Activated naive CD8-positive, alpha-beta T cell treated with anti-CD3 and anti-CD28 coated beads, Interleukin-2, amount 50 U/mL, for 24 hours (primary cell): Measurements from ENCODE around the gene OLFML2A.

Experiments
- ATAC-seq: fragments of 150-1000 bp; cut with Tn5 transposase; one replicate; pipeline ENCODE4 v1.10.0; 2021
- DNase-seq: peaks from one replicate; pipeline ENCODE4 v3.0.0; 2021
- H3K27ac Mint-ChIP-seq: one replicate; pipeline ENCODE4 v1.8.0; 2021; ENCODE audit warnings: mild to moderate bottlenecking, mixed read lengths
- H3K27me3 Mint-ChIP-seq: one replicate; pipeline ENCODE4 v1.8.0; 2021; ENCODE audit warnings: mixed read lengths
- H3K36me3 Mint-ChIP-seq: one replicate; pipeline ENCODE4 v1.8.0; 2021; ENCODE audit warnings: low read depth, mixed read lengths
- H3K4me1 Mint-ChIP-seq: one replicate; pipeline ENCODE4 v1.8.0; 2021; ENCODE audit warnings: mixed read lengths
- H3K4me3 Mint-ChIP-seq: one replicate; pipeline ENCODE4 v1.8.0; 2021; ENCODE audit warnings: mild to moderate bottlenecking, moderate library complexity, mixed read lengths
- H3K9me3 Mint-ChIP-seq: one replicate; pipeline ENCODE4 v1.8.0; 2021; ENCODE audit warnings: mixed read lengths

The OLFML2A gene

DNA sequence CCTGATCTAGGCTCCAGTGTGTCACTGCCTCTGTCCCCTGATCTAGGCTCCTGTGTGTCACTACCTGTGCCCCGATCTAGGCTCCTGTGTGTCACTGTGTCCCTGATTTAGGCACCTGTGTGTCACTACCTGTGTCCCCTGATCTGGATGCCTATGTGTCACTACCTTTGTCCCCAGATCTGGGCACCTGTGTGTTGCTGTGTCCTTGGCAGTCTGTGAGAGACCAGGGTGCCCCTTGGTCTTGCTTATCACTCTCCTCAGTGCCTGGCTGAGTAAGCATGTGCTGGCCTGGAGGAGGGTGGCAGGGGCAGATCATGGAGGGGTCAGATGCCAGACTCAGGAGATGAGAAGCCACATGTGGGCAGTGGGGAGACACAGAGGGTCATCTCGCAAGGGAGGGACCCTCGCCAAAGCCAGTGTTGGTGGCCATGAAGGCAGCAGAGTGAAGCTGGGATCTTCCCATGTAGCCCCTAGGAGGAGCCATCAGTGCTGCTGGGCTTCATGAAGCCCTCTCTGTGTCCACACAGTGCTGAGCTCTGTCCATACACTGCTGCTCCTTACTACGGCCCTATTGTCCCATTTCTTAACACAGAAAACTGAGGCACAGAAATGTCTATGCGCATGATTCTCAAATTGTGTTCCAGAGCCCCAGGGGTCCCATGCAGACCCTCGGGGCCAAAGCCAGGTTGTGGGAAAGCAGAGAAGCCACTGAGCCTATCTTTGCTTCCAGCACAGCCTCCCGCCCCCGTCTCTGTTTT lies 15.5 kb downstream of the OLFML2A start:
- Mint-ChIP-seq H3K9me3 (no peaks in the 10 kb centered on the region), H3K27me3 (peaks cover 10% of the 10 kb centered on the region), H3K4me1 (no peaks in the 10 kb centered on the region), H3K36me3 (no peaks in the 10 kb centered on the region), H3K27ac (no peak overlapping the region), H3K4me3 (no peak overlapping the region)
- DNase-seq = no peak
- no peak for ATAC-seq

DNA sequence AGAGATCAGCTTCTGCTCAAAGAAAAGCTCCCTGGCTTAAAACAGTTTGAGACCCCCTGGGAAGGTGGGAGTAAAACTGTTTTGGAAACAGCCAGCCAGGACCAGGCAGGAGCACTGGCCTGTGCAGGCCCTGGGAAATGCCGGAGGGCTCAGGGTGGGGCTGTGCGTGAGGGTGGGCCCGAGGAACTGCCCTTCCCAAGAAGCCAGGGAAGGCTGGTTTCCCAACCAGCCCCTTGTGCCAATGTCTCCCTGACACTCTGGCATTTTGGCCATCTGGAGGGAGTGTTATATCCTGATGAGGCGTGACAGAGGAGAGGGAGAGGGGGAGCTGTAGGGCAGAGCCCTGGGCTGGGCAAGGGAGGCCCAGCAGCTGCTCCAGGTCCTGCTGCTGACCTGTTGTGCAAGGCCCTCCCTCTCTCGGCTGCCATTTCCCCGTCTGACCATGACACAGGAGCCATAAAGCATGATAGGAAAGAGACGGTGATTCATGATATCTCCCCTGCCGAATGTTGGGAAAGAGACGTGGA lies 16.1 kb downstream of the OLFML2A start:
- no peak for DNase-seq
- Mint-ChIP-seq H3K27me3 (peaks cover 11% of the 10 kb centered on the region), H3K4me1 (no peaks in the 10 kb centered on the region), H3K9me3 (no peaks in the 10 kb centered on the region), H3K4me3 (no peak overlapping the region), H3K36me3 (no peaks in the 10 kb centered on the region), H3K27ac (no peak overlapping the region)
- ATAC-seq = no peak

GRCh38 chr9:124794902-124795491 lies 18.1 kb downstream of the OLFML2A start:
- Mint-ChIP-seq H3K27me3 (peaks cover 11% of the 10 kb centered on the region), H3K9me3 (no peaks in the 10 kb centered on the region), H3K4me1 (no peaks in the 10 kb centered on the region), H3K36me3 (no peaks in the 10 kb centered on the region), H3K27ac (no peak overlapping the region), H3K4me3 (no peak overlapping the region)
- no peak for ATAC-seq
- DNase-seq = no peak

GRCh38 chr9:124795881-124796431 lies 19.0 kb downstream of the OLFML2A start:
- H3K4me3 Mint-ChIP-seq = no peak overlapping the region
- no peak for ATAC-seq
- H3K36me3 Mint-ChIP-seq = no peaks in the 10 kb centered on the region
- peaks cover 7% of the 10 kb centered on the region for H3K4me1 Mint-ChIP-seq
- H3K9me3 Mint-ChIP-seq = no peaks in the 10 kb centered on the region
- H3K27ac Mint-ChIP-seq = no peak overlapping the region
- no peak for DNase-seq
- peaks cover 11% of the 10 kb centered on the region for H3K27me3 Mint-ChIP-seq

DNA sequence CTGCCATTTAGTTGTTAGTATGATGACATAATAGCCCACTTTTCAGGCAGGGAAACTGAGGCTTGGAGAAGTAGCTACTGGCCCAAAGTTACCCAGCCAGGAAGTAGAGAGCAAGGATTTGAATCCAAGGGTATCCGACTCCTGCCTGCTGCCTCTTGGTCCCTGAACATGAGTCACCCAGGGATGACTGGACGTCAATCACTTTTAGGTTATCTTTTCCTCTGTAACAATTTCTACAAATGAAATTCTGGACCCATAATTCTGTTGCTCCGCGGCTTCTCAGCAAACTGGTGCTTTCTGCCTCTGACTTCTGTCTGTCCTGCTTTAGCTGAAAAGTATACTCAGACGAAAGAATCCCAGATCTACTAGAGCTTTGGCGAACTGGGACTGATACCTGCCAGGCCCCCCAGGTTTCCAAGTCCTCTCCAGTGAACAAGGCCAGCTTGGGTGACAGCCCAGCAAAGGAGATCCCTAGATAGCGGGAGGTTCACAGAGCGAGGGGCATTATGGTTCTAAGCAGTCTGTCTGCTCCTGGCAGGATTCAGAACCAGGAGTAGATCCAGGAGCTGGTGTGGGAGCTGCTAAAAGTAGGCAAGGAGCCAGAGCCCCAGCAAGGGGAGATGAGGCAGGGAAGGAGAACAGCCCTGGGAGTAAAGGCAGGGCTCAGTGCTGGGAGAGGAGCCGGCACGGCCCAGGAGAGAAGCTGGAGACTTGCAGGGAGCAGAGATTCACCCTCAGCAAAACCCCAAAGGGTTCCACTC lies 20.6 kb downstream of the OLFML2A start:
- Mint-ChIP-seq H3K4me3 (no peak overlapping the region), H3K9me3 (no peaks in the 10 kb centered on the region), H3K4me1 (peaks cover 8% of the 10 kb centered on the region), H3K27me3 (peaks cover 8% of the 10 kb centered on the region), H3K36me3 (no peaks in the 10 kb centered on the region), H3K27ac (no peak overlapping the region)
- DNase-seq (no peak), ATAC-seq (no peak)

DNA sequence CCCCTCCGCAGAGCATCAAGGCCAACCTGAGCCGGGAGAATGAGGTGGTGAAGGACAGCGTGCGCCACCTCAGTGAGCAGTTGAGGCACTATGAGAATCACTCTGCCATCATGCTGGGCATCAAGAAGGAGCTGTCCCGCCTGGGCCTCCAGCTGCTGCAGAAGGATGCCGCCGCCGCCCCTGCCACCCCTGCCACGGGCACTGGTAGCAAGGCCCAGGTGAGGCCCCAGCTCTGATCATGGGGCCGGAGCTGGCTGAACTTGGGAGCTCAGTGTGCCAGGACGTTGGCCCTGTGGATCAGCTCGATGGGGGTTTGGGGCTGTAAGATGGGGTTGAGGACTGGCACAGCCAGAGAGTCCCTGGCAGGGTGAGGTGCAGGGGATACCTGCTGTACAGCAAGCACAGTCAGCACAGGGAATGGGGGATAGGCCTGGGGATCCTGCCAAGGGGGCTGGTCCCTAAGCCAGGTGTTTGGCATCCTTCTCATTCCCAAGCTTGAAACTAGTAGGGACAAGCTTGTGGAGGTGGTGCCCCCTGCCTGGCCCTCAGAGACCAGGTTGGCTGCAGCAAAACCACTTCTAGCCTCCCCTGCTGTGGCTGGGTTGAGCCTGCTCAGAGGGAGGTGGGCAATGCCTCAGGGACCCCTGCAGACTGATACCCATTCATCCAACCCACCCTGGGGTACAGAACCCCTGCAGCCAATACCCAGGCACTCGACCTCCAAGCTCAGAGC lies 22.5 kb downstream of the OLFML2A start:
- Mint-ChIP-seq H3K4me1 (peaks cover 8% of the 10 kb centered on the region), H3K27ac (no peak overlapping the region), H3K9me3 (no peaks in the 10 kb centered on the region)

GRCh38 chr9:124800306-124801259 lies 23.6 kb downstream of the OLFML2A start:
- H3K4me3 Mint-ChIP-seq = no peak overlapping the region
- peaks cover 5% of the 10 kb centered on the region for H3K27me3 Mint-ChIP-seq
- H3K27ac Mint-ChIP-seq = no peak overlapping the region
- peaks cover 8% of the 10 kb centered on the region for H3K4me1 Mint-ChIP-seq
- ATAC-seq (no peak), DNase-seq (no peak)
- no peaks in the 10 kb centered on the region for H3K9me3 Mint-ChIP-seq
- no peaks in the 10 kb centered on the region for H3K36me3 Mint-ChIP-seq

More for the DNA sequence above, 22.5 kb downstream of the OLFML2A start:
- H3K4me3 Mint-ChIP-seq = no peak overlapping the region
- DNase-seq = no peak
- no peaks in the 10 kb centered on the region for H3K36me3 Mint-ChIP-seq
- no peak for ATAC-seq
- peaks cover 5% of the 10 kb centered on the region for H3K27me3 Mint-ChIP-seq

DNA sequence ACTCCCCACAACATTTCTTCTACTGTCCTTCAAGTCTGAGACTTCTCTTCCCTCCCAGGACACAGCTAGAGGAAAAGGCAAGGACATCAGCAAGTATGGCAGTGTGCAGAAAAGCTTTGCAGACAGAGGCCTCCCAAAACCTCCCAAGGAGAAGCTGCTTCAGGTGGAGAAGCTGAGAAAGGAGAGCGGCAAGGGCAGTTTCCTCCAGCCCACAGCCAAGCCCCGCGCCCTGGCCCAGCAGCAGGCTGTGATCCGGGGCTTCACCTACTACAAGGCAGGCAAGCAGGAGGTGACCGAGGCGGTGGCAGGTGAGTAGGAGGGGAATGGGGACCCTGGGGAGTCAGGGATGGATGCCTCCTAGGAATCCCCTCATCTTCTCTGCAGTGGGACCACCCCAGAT lies 24.4 kb downstream of the OLFML2A start:
- no peaks in the 10 kb centered on the region for H3K36me3 Mint-ChIP-seq
- peaks cover 5% of the 10 kb centered on the region for H3K27me3 Mint-ChIP-seq
- no peak overlapping the region for H3K4me3 Mint-ChIP-seq
- DNase-seq (no peak), ATAC-seq (no peak)
- no peaks in the 10 kb centered on the region for H3K9me3 Mint-ChIP-seq
- peaks cover 8% of the 10 kb centered on the region for H3K4me1 Mint-ChIP-seq
- H3K27ac Mint-ChIP-seq = no peak overlapping the region

GRCh38 chr9:124802426-124802825 lies 25.5 kb downstream of the OLFML2A start:
- DNase-seq (no peak), ATAC-seq (no peak)
- Mint-ChIP-seq H3K36me3 (no peaks in the 10 kb centered on the region), H3K9me3 (no peaks in the 10 kb centered on the region), H3K27ac (no peak overlapping the region), H3K4me1 (peaks cover 8% of the 10 kb centered on the region), H3K4me3 (no peak overlapping the region), H3K27me3 (peaks cover under 1% of the 10 kb centered on the region)

- no peaks in the 10 kb centered on the region for H3K36me3 Mint-ChIP-seq
- ATAC-seq (no peak), DNase-seq (no peak)
- H3K4me3 Mint-ChIP-seq = no peak overlapping the region
- H3K4me1 Mint-ChIP-seq = peaks cover 8% of the 10 kb centered on the region
- no peaks in the 10 kb centered on the region for H3K9me3 Mint-ChIP-seq
- no peak overlapping the region for H3K27ac Mint-ChIP-seq
- peaks cover 2% of the 10 kb centered on the region for H3K27me3 Mint-ChIP-seq
These were observed 27.0 kb downstream of the OLFML2A start for GRCh38 chr9:124803911-124804310.

DNA sequence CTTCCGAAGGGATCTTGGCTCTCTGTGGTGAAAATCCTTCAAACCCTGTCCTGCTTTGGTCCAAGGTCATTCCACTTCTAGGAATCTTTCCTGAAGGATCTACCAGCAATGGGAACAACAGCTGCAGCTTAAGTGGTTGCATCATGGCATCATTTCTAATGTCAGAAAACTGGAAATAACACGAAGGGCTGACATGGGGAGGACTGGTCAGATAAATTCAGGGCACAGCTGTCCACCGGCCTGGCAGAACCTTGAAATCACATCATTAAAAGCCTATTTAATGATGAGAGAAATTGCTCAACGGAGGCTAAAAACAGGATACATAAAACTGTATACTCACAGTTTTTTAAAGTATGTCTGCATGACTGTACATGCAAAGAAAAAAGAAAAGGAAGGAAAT lies 28.3 kb downstream of the OLFML2A start:
- Mint-ChIP-seq H3K4me3 (no peak overlapping the region), H3K27ac (no peak overlapping the region), H3K36me3 (no peaks in the 10 kb centered on the region), H3K27me3 (peaks cover 2% of the 10 kb centered on the region), H3K4me1 (peaks cover 6% of the 10 kb centered on the region), H3K9me3 (no peaks in the 10 kb centered on the region)
- DNase-seq (no peak), ATAC-seq (no peak)

DNA sequence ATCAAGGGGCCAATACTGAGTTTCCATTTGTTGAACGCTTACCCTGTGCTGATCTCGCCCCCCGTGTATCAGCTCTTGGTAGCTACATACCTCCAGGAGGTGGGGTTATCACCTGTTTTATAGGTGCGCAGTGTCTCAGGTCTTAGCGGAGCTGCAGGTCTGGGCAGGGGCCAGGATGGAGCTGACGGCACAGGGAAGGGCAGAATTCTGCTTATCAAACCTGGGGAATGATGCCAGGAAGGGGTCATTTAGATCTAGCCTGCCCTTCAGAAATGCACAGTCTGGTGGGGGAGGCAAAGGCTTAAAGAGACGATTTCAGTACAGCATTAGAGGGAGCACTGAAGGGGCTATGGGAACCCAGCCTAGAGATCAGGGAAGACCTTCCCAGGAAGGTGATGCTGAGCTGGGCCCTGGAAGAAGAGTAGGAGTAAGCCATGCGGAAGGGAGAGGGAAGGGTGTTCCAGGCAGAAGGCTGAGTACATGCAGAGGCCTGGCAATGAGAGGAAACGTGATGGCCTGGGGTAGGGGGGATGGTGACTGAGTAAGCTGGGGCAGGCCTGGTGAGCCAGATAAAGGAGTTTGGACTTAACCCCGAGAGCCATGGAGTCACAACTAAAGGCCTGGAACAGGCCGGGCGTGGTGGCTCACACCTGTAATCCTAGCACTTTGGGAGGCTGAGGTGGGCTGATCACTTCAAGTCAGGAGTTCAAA lies 31.5 kb downstream of the OLFML2A start:
- Mint-ChIP-seq H3K4me1 (peaks cover 3% of the 10 kb centered on the region), H3K27ac (no peak overlapping the region), H3K27me3 (peaks cover 2% of the 10 kb centered on the region), H3K36me3 (no peaks in the 10 kb centered on the region), H3K9me3 (no peaks in the 10 kb centered on the region), H3K4me3 (no peak overlapping the region)
- DNase-seq = no peak
- ATAC-seq = no peak

- peaks cover 2% of the 10 kb centered on the region for H3K27me3 Mint-ChIP-seq
- H3K27ac Mint-ChIP-seq = no peak overlapping the region
- DNase-seq (no peak), ATAC-seq (no peak)
- H3K4me3 Mint-ChIP-seq = no peak overlapping the region
- H3K9me3 Mint-ChIP-seq = no peaks in the 10 kb centered on the region
- peaks cover 3% of the 10 kb centered on the region for H3K4me1 Mint-ChIP-seq
- H3K36me3 Mint-ChIP-seq = no peaks in the 10 kb centered on the region
These were observed 32.3 kb downstream of the OLFML2A start for GRCh38 chr9:124809211-124809610.
